HG02798 (cell line): ENCODE results near the gene METTL24.
"Not testable (repeated sequence)": the region's sequence is repeated elsewhere in the genome, so short reads cannot be mapped to it uniquely, and the experiment has no call there.

ENCODE experiments used
- ATAC-seq: cut with Tn5 transposase; IDR thresholded peaks from one replicate; pipeline ENCODE4 v1.9.1; 2021; ENCODE audit warnings: mild to moderate bottlenecking; ENCODE audit not compliant: unreplicated experiment, poor library complexity

METTL24 gene

GRCh38 chr6:110283657-110284056 is 74.5 kb downstream of the METTL24 start:
- ATAC-seq = no peak

- ATAC-seq = no peak
These were observed 75.7 kb downstream of the METTL24 start for GRCh38 chr6:110282412-110282811.

GRCh38 chr6:110277100-110277665 is 81.0 kb downstream of the METTL24 start:
- no peak for ATAC-seq

- ATAC-seq = not testable (repeated sequence)
These were observed 85.4 kb downstream of the METTL24 start for GRCh38 chr6:110272781-110273180.

GRCh38 chr6:110271732-110272022 is 86.5 kb downstream of the METTL24 start:
- ATAC-seq = no peak

- ATAC-seq = no peak
These were observed 88.0 kb downstream of the METTL24 start for GRCh38 chr6:110270165-110270564.

- no peak for ATAC-seq
These were observed 88.5 kb downstream of the METTL24 start for GRCh38 chr6:110269623-110270022.

- ATAC-seq = no peak
These were observed 91.2 kb downstream of the METTL24 start for GRCh38 chr6:110266996-110267395.

- no peak for ATAC-seq
These were observed 92.9 kb downstream of the METTL24 start for GRCh38 chr6:110265273-110265672.

- no peak for ATAC-seq
These were observed 101.8 kb downstream of the METTL24 start for GRCh38 chr6:110256366-110256765.

- ATAC-seq = no peak
These were observed 102.9 kb downstream of the METTL24 start for GRCh38 chr6:110255211-110255750.

GRCh38 chr6:110250838-110251237 is 107.3 kb downstream of the METTL24 start:
- ATAC-seq = no peak

- ATAC-seq = no peak
These were observed 108.1 kb downstream of the METTL24 start for GRCh38 chr6:110250058-110250457.

- no peak for ATAC-seq
These were observed 111.1 kb downstream of the METTL24 start for GRCh38 chr6:110246900-110247546.

GRCh38 chr6:110246378-110246777 is 111.8 kb downstream of the METTL24 start:
- no peak for ATAC-seq

GRCh38 chr6:110244621-110245020 is 113.5 kb downstream of the METTL24 start:
- not testable (repeated sequence) for ATAC-seq

- no peak for ATAC-seq
These were observed 118.4 kb downstream of the METTL24 start for GRCh38 chr6:110239526-110240274.

- ATAC-seq = not testable (repeated sequence)
These were observed 122.1 kb downstream of the METTL24 start for GRCh38 chr6:110236007-110236406.

GRCh38 chr6:110233770-110234374 is 124.3 kb downstream of the METTL24 start:
- peak; percentile 94 for ATAC-seq

GRCh38 chr6:110232450-110232849 is 125.7 kb downstream of the METTL24 start:
- no peak for ATAC-seq

GRCh38 chr6:110226261-110226660 is 131.9 kb downstream of the METTL24 start:
- ATAC-seq = no peak
